K562 (cell line): ENCODE data around the gene RXRA. TPM values are rescaled to one million over a fixed set of nuclear protein-coding genes. Genes with fewer than 3 reads are reported as not detected.

Experiments used
- ATAC-seq: fragments of 200-7000 bp; cut with Tn5 transposase; 3 replicates; pipeline ENCODE4 v1.9.1; 2020; ENCODE audit warnings: moderate library complexity
- BruUV-seq: library from RNA; stranded (reverse); fragments of 400-500 nt; replicated peaks from 2 replicates; lab custom pipeline; 2021; lab: Mats Ljungman, UMichigan
- CTCF ChIA-PET: fragments of 300-600 bp; formaldehyde crosslinking; extraction: SDS; loops from one replicate; lab custom pipeline; 2021; ENCODE audit warnings: low intra/inter-chr PET ratio; lab: Yijun Ruan, JAX
- POLR2A ChIA-PET: fragments of 300-600, 350-650 bp; sonication (Branson Sonifier 250); formaldehyde crosslinking; extraction: SDS; loops from one replicate; lab custom pipeline; 2021; ENCODE audit warnings: antibody characterized with exemption, inconsistent platforms; lab: Yijun Ruan, JAX
- DNase-seq, 4 experiments: peaks; one replicate each; pipeline versions ENCODE4 v3.0.0 to v3.0.0-alpha.2; 2011 to 2018; ENCODE audit warnings: low spot score in 3 of 4, mixed read lengths in 3 of 4; ENCODE audit errors: extremely low read depth in 1 of 4
- FAIRE-seq: peaks from 2 replicates; lab custom pipeline; 2011; peaks lifted over from hg19 to GRCh38; lab: Jason Lieb, UNC
- H2AFZ ChIP-seq: 2 replicates; pipeline ENCODE4 v1.6.0; 2011; ENCODE audit warnings: low read depth, low read length, control low read depth, inconsistent platforms
- H3K27ac ChIP-seq: fragments of 200-600 bp; 3 replicates; pipeline ENCODE4 v1.8.0; 2011; ENCODE audit warnings: low read depth, mild to moderate bottlenecking, control low read depth, inconsistent platforms, low read length, moderate library complexity, mixed read lengths; ENCODE audit errors: extremely low read depth
- H3K27me3 ChIP-seq, 2 experiments: fragments of 300-600 bp in 1 of 2; 2 replicates in 1 of 2; 3 replicates in 1 of 2; pipeline versions ENCODE4 v1.6.0 to v1.8.0; 2011; ENCODE audit warnings: inconsistent platforms in 2 of 2, low read length in 2 of 2, mild to moderate bottlenecking in 1 of 2, mixed read lengths in 1 of 2, moderate library complexity in 1 of 2; ENCODE audit not compliant: control insufficient read depth in 2 of 2, insufficient read depth in 2 of 2
- H3K36me3 ChIP-seq: fragments of 300-600 bp; 3 replicates; pipeline ENCODE4 v1.8.0; 2011; ENCODE audit warnings: mild to moderate bottlenecking, low read length, inconsistent platforms; ENCODE audit not compliant: control insufficient read depth, insufficient read depth
- H3K4me1 ChIP-seq, 2 experiments: fragments of 200-600 bp in 1 of 2; replicated peaks in 1 of 2; 2 replicates in 1 of 2; 3 replicates in 1 of 2; pipeline versions ENCODE4 v1.5.1 to v1.8.0; 2011; ENCODE audit warnings: inconsistent platforms in 2 of 2, low read length in 2 of 2, mild to moderate bottlenecking in 1 of 2, mixed read lengths in 1 of 2, moderate library complexity in 1 of 2; ENCODE audit not compliant: control insufficient read depth in 2 of 2, insufficient read depth in 2 of 2
- H3K4me2 ChIP-seq: 2 replicates; pipeline ENCODE4 v1.6.1; 2011; ENCODE audit warnings: low read length, control low read depth, inconsistent platforms, mixed read lengths; ENCODE audit not compliant: insufficient read depth
- H3K4me3 ChIP-seq: fragments of 200-600 bp; sonication (generic), shearing (Covaris generic); 2 replicates; pipeline ENCODE4 v1.5.1; 2016; ENCODE audit warnings: control low read depth, inconsistent platforms
- H3K79me2 ChIP-seq: fragments of 200-600 bp; 3 replicates; pipeline ENCODE4 v1.8.0; 2011; ENCODE audit warnings: low read length, inconsistent platforms; ENCODE audit not compliant: control insufficient read depth, insufficient read depth
- H3K9ac ChIP-seq, 2 experiments: 2 replicates each; pipeline versions ENCODE4 v1.6.0 to v1.6.1; 2011; ENCODE audit warnings: low read depth in 2 of 2, low read length in 2 of 2, control low read depth in 1 of 2, inconsistent platforms in 1 of 2, mild to moderate bottlenecking in 1 of 2, mixed read lengths in 1 of 2; ENCODE audit not compliant: insufficient read depth in 1 of 2
- H3K9me1 ChIP-seq: one replicate; pipeline ENCODE4 v1.6.0; 2011; ENCODE audit warnings: inconsistent platforms, mild to moderate bottlenecking, low read length, moderate library complexity; ENCODE audit not compliant: control insufficient read depth, insufficient read depth
- H3K9me3 ChIP-seq: replicated peaks from 2 replicates; pipeline ENCODE4 v1.5.1; 2011; ENCODE audit warnings: low read depth, low read length, inconsistent platforms; ENCODE audit not compliant: control insufficient read depth, insufficient read depth
- H4K20me1 ChIP-seq: replicated peaks from 2 replicates; pipeline ENCODE4 v1.6.1; 2011; ENCODE audit warnings: low read length, inconsistent platforms, mixed read lengths; ENCODE audit not compliant: control insufficient read depth, insufficient read depth
- ETV1 ChIP-seq: fragments of 450-650 bp; conservative IDR thresholded peaks from 2 replicates; pipeline ENCODE4 v1.6.1; 2016; ENCODE audit warnings: missing genetic modification characterization, control low read depth, low read depth, missing compliant biosample characterization
- MYC ChIP-seq, 2 experiments: fragments of 250-450 bp in 1 of 2; sonication (Bioruptor Pico) in 1 of 2; IDR thresholded peaks; 2 replicates each; pipeline versions ENCODE4 v1.5.1 to v1.6.1; 2012 to 2021; ENCODE audit warnings: low read depth in 2 of 2, borderline replicate concordance in 1 of 2, improper control_type of control experiment in 1 of 2, low read length in 1 of 2, mild to moderate bottlenecking in 1 of 2, moderate library complexity in 1 of 2
- STAT5B ChIP-seq: fragments of 250-450 bp; sonication (Bioruptor Pico); IDR thresholded peaks from 2 replicates; pipeline ENCODE4 v1.8.0; 2021; ENCODE audit warnings: mild to moderate bottlenecking, inconsistent platforms
- TOE1 ChIP-seq, 2 experiments: fragments of 450-650 bp in 1 of 2; sonication (generic) in 1 of 2; formaldehyde crosslinking in 1 of 2; IDR thresholded peaks; 2 replicates each; pipeline versions ENCODE4 v1.7.1 to v1.8.0; 2016 to 2022; ENCODE audit warnings: borderline replicate concordance in 2 of 2, mild to moderate bottlenecking in 2 of 2, antibody characterized with exemption in 1 of 2, inconsistent platforms in 1 of 2, low read depth in 1 of 2, missing genetic modification reagents in 1 of 2, moderate library complexity in 1 of 2
- ZNF274 ChIP-seq: IDR thresholded peaks from 2 replicates; pipeline ENCODE4 v1.6.1; 2011; ENCODE audit warnings: low read depth, mild to moderate bottlenecking, low read length, moderate library complexity, borderline replicate concordance
- ZNF766 ChIP-seq: fragments of 200-800 bp; sonication (Bioruptor generic); conservative IDR thresholded peaks from 2 replicates; pipeline ENCODE4 v1.6.1; 2016; ENCODE audit warnings: missing genetic modification characterization, missing compliant biosample characterization
- WGBS: fragments of 100-300 bp; shearing (Covaris generic); methylation state at CpG from one replicate; pipeline ENCODE4 v1.1.6; 2016; ENCODE audit warnings: low coverage, mixed read lengths; ENCODE audit not compliant: insufficient coverage; ENCODE audit errors: missing lambda C conversion rate; 5-methylcytosine and 5-hydroxymethylcytosine counted together
- in situ Hi-C: fragments of 300-500 bp; cut with MboI; formaldehyde crosslinking; loops from 4 replicates; pipeline ENCODE4 v1.15.0; 2018; ENCODE audit warnings: inconsistent platforms, mixed read lengths
- intact Hi-C: fragments of 100-400 bp; cut with micrococcal nuclease; formaldehyde crosslinking; loops from 2 replicates; pipeline ENCODE4 v1.14.2; 2022
- polyA plus RNA-seq, 8 experiments: library from polyadenylated mRNA; depleted of rRNA in 4 of 8; stranded (reverse) in 5 of 8; unstranded in 3 of 8; fragments of >200 nt; fragmentation: Nextera tagmentation in 2 of 8; fragmentation: Illumina TruSeq in 1 of 8; extraction: Ambion mirVana in 2 of 8; extraction: Trizol in 1 of 8; gene quantifications; 2 replicates each; pipeline versions ENCODE4 v1.2.1 to v1.2.3, GENCODE V29; 2011 to 2014; ENCODE audit warnings: inconsistent platforms in 1 of 8, missing spikeins in 1 of 8
- total RNA-seq, 7 experiments: library from RNA; depleted of rRNA in 6 of 7; stranded (reverse); fragments of >200 nt in 6 of 7; fragmentation: Illumina TruSeq in 2 of 7; extraction: Trizol in 2 of 7; gene quantifications; 2 replicates each; pipeline versions ENCODE4 v1.2.1 to v1.2.3, GENCODE V29; 2011 to 2021; ENCODE audit warnings: low replicate concordance in 1 of 7
- TF ChIP-seq, protein P1 (sequence below): fragments of 450-650 bp; formaldehyde crosslinking; conservative IDR thresholded peaks from 2 replicates; pipeline ENCODE4 v1.4.0; 2022; ENCODE audit warnings: mild to moderate bottlenecking, missing genetic modification characterization

RXRA gene
- total and polyA plus RNA-seq, 9 of the 15 experiments (the other 6 are each of a cell fraction or from before 2014, with no cell fraction given) = 0.35 to 23.6 (median 4.6) TPM

DNA sequence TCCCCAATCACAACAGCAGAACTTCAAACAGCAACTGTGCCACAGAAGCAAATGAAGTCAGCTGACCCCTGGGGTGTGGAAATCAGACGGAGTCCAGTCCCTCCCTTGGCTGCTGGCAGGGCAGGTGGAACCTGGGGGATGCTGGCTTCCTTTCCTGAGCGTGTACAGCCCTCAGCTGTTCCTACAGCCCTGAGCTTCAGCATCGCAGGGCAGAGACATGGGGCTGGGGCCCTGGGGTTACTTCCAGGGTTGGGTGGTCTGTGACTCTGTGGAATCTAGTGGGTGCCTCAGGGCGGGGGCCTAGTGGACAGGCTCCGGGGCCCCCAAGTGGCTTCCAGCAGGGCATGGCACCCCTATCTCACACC, 7.3 kb upstream of the RXRA start:
- Histone ChIP-seq H3K4me2 (no peak overlapping the region), H3K4me3 (no peak overlapping the region), H3K79me2 (no peaks in the 10 kb centered on the region), H4K20me1 (peaks cover 7% of the 10 kb centered on the region; the same call in 1 of the 2 replicates), H2AFZ (no peak overlapping the region), H3K9me1 (no peaks in the 10 kb centered on the region), H3K9me3 (no peaks in the 10 kb centered on the region), H3K27me3 (peaks cover 8 to 28% of the 10 kb centered on the region in 2 experiments; a peak in 3 of 5 replicates), H3K4me1 (peaks cover 7 to 64% of the 10 kb centered on the region in 2 experiments; a peak in 4 of 5 replicates), H3K36me3 (no peaks in the 10 kb centered on the region), H3K9ac (no peak overlapping the region), H3K27ac (no peak overlapping the region)
- ATAC-seq (no peak), FAIRE-seq (no peak), DNase-seq (no peak)
- ChIA-PET CTCF (no interaction called here), POLR2A (no interaction called here)
- WGBS = 60% methylated on average over 5 of the region's 5 CpGs
- TF ChIP-seq ETV1 (tag) (no peak), MYC (IDR thresholded peaks at IDR 0.05; ENCODE audit: low read depth, low read length) (no peak), MYC (CRISPR knock-in tag; IDR thresholded peaks at IDR 0.05; ENCODE audit: borderline replicate concordance, low read depth) (no peak), TOE1 (IDR thresholded peaks at IDR 0.05; ENCODE audit: borderline replicate concordance) (no peak), TOE1 (CRISPR knock-in tag; IDR thresholded peaks at IDR 0.05; ENCODE audit: borderline replicate concordance, low read depth) (no peak), ZNF274 (no peak), STAT5B (CRISPR knock-in tag) (no peak), ZNF766 (no peak)
- TF ChIP-seq, protein P1, sequence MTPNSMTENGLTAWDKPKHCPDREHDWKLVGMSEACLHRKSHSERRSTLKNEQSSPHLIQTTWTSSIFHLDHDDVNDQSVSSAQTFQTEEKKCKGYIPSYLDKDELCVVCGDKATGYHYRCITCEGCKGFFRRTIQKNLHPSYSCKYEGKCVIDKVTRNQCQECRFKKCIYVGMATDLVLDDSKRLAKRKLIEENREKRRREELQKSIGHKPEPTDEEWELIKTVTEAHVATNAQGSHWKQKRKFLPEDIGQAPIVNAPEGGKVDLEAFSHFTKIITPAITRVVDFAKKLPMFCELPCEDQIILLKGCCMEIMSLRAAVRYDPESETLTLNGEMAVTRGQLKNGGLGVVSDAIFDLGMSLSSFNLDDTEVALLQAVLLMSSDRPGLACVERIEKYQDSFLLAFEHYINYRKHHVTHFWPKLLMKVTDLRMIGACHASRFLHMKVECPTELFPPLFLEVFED (CRISPR knock-in tag) = no peak
- intact Hi-C loops (no loop called here), in situ Hi-C loops (no loop called here)
- no TSS peak for BruUV-seq
